ENCODE results near the gene CERK.

Gene CERK

GRCh38 chr22:46742576-46743221, 4.6 kb upstream of the CERK start:
- Histone ChIP-seq H3K4me3 (no peak overlapping the region), H3K27ac (no peak overlapping the region)
- no peak for TF ChIP-seq CTCF (IDR thresholded peaks at IDR 0.05)
- DNase-seq (ENCODE audit: low spot score): no peak

GRCh38 chr22:46741974-46742519, 4.0 kb upstream of the CERK start:
- no peak overlapping the region for H3K4me3 ChIP-seq
- no peak for DNase-seq (ENCODE audit: low spot score)
- no peak for TF ChIP-seq CTCF (IDR thresholded peaks at IDR 0.05)
- H3K27ac ChIP-seq: no peak overlapping the region

- Histone ChIP-seq H3K4me3 (no peak overlapping the region), H3K27ac (no peak overlapping the region)
- TF ChIP-seq CTCF (IDR thresholded peaks at IDR 0.05): no peak
- DNase-seq (ENCODE audit: low spot score): no peak
Measured at GRCh38 chr22:46740910-46741780, 3.1 kb upstream of the CERK start.

- Histone ChIP-seq H3K4me3 (peak overlapping the region; percentile 84), H3K27ac (peak overlapping the region; percentile 78 to 92)
- no peak for DNase-seq (ENCODE audit: low spot score)
- no peak for TF ChIP-seq CTCF (IDR thresholded peaks at IDR 0.05)
Measured at GRCh38 chr22:46739094-46739870, 1.2 kb upstream of the CERK start.

- Histone ChIP-seq H3K4me3 (peak overlapping the region; percentile 84), H3K27ac (peak overlapping the region; percentile 78 to 92)
- no peak for DNase-seq (ENCODE audit: low spot score)
- TF ChIP-seq CTCF (IDR thresholded peaks at IDR 0.05): no peak
Measured at GRCh38 chr22:46738647-46739093, 618 bp upstream of the CERK start.

- DNase-seq (ENCODE audit: low spot score): no peak
- peak overlapping the region; percentile 78 to 92 for H3K27ac ChIP-seq
- no peak for TF ChIP-seq CTCF (IDR thresholded peaks at IDR 0.05)
- H3K4me3 ChIP-seq: peak overlapping the region; percentile 84
Measured at GRCh38 chr22:46737105-46737975, 712 bp downstream of the CERK start.
